Mucosa of stomach (tissue), 1 donor: Measurements from ENCODE around the gene ELOB.

ENCODE experiments used
- H3K27me3 ChIP-seq: one replicate; pipeline ENCODE4 v1.7.0; 2013; ENCODE audit warnings: mild to moderate bottlenecking, low read length; ENCODE audit not compliant: control insufficient read depth, insufficient read depth
- H3K36me3 ChIP-seq: one replicate; pipeline ENCODE4 v1.7.0; 2013; ENCODE audit warnings: low read length; ENCODE audit not compliant: control insufficient read depth, insufficient read depth
- H3K4me1 ChIP-seq: one replicate; pipeline ENCODE4 v1.7.0; 2013; ENCODE audit warnings: mild to moderate bottlenecking, low read length; ENCODE audit not compliant: control insufficient read depth, insufficient read depth
- H3K4me3 ChIP-seq: one replicate; pipeline ENCODE4 v1.7.0; 2013; ENCODE audit warnings: low read length
- H3K9ac ChIP-seq: one replicate; pipeline ENCODE4 v1.7.0; 2013; ENCODE audit warnings: mild to moderate bottlenecking, low read length, moderate library complexity
- H3K9me3 ChIP-seq: one replicate; pipeline ENCODE4 v1.7.0; 2013; ENCODE audit warnings: mild to moderate bottlenecking, low read length, moderate library complexity; ENCODE audit not compliant: control insufficient read depth
- donor health status: Pancreatic carcinoma.

The ELOB gene

DNA sequence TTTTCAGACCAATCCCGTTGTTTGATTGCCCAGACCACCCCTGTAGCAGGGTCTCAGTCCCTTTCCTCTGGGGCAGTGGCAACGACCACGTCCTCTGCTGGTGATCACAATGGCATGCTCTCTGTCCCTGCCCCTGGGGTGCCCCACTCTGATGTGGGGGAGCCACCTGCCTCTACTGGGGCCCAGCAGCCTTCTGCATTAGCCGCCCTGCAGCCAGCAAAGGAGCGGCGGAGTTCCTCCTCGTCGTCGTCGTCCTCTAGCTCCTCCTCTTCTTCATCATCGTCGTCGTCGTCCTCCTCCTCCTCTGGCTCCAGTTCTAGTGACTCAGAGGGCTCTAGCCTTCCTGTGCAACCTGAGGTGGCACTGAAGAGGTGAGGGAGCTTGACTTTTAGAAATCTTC is 9.2 kb downstream of the ELOB start:
- H3K4me3 ChIP-seq: no peak overlapping the region
- H3K9me3 ChIP-seq: no peaks in the 10 kb centered on the region
- H3K27me3 ChIP-seq: no peaks in the 10 kb centered on the region
- peaks cover 27% of the 10 kb centered on the region for H3K4me1 ChIP-seq
- H3K9ac ChIP-seq: no peak overlapping the region
- peaks cover 72% of the 10 kb centered on the region for H3K36me3 ChIP-seq

DNA sequence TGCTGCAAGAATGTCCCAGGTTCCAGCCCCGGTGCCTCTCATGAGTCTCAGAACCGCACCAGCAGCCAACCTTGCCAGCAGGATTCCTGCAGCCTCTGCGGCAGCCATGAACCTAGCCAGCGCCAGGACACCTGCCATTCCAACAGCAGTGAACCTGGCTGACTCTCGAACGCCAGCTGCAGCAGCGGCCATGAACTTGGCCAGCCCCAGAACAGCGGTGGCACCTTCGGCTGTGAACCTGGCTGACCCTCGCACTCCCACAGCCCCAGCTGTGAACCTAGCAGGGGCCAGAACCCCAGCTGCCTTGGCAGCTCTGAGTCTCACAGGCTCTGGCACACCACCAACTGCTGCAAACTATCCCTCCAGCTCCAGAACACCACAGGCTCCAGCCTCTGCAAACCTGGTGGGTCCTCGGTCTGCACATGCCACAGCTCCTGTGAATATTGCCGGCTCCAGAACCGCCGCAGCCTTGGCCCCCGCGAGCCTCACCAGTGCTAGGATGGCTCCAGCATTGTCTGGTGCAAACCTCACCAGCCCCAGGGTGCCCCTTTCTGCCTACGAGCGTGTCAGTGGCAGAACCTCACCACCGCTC is 9.8 kb downstream of the ELOB start:
- Histone ChIP-seq H3K4me1 (peaks cover 27% of the 10 kb centered on the region), H3K9ac (no peak overlapping the region), H3K4me3 (no peak overlapping the region), H3K9me3 (no peaks in the 10 kb centered on the region), H3K36me3 (peaks cover 79% of the 10 kb centered on the region), H3K27me3 (no peaks in the 10 kb centered on the region)

DNA sequence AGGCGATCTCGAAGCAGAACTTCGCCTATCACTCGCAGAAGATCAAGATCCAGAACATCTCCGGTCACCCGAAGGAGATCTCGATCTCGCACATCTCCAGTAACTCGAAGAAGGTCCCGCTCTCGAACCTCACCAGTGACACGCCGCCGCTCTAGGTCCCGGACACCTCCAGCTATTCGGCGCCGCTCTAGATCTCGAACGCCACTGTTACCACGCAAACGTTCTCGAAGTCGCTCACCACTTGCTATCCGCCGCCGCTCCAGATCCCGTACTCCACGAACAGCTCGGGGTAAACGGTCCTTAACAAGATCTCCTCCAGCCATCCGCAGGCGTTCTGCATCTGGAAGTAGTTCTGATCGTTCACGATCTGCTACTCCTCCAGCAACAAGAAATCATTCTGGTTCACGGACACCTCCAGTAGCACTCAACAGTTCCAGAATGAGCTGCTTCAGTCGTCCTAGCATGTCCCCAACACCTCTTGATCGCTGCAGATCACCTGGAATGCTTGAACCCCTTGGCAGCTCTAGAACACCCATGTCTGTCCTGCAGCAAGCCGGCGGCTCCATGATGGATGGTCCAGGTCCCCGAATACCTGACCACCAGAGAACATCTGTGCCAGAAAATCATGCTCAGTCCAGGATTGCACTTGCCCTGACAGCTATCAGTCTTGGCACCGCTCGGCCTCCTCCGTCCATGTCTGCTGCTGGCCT is 10.5 kb downstream of the ELOB start:
- Histone ChIP-seq H3K4me3 (no peak overlapping the region), H3K27me3 (no peaks in the 10 kb centered on the region), H3K4me1 (peaks cover 27% of the 10 kb centered on the region), H3K36me3 (peaks cover 79% of the 10 kb centered on the region), H3K9me3 (no peaks in the 10 kb centered on the region), H3K9ac (no peak overlapping the region)

DNA sequence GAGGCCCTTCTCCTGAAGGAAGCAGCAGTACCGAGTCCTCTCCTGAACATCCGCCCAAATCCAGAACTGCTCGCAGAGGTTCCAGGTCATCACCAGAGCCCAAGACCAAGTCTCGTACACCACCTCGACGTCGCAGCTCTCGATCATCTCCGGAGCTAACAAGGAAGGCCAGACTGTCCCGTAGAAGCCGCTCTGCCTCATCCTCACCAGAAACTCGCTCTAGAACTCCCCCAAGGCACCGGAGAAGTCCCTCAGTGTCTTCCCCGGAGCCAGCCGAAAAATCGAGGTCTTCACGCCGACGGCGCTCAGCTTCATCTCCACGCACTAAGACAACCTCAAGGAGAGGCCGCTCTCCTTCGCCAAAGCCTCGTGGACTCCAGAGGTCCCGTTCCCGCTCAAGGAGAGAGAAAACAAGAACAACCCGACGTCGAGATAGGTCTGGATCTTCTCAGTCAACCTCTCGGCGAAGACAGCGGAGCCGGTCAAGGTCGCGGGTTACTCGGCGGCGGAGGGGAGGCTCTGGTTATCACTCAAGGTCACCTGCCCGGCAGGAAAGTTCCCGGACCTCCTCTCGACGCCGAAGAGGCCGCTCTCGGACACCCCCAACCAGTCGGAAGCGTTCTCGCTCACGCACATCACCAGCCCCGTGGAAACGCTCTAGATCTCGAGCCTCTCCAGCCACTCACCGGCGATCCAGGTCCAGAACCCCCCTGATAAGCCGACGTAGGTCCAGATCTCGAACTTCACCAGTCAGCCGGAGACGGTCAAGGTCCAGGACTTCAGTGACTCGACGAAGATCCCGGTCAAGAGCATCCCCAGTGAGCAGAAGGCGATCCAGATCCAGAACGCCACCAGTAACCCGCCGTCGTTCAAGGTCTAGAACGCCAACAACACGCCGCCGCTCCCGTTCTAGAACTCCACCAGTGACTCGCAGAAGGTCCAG is 11.3 kb downstream of the ELOB start:
- Histone ChIP-seq H3K4me3 (no peak overlapping the region), H3K4me1 (peaks cover 26% of the 10 kb centered on the region), H3K36me3 (peaks cover 81% of the 10 kb centered on the region), H3K27me3 (no peaks in the 10 kb centered on the region), H3K9ac (no peak overlapping the region), H3K9me3 (no peaks in the 10 kb centered on the region)

DNA sequence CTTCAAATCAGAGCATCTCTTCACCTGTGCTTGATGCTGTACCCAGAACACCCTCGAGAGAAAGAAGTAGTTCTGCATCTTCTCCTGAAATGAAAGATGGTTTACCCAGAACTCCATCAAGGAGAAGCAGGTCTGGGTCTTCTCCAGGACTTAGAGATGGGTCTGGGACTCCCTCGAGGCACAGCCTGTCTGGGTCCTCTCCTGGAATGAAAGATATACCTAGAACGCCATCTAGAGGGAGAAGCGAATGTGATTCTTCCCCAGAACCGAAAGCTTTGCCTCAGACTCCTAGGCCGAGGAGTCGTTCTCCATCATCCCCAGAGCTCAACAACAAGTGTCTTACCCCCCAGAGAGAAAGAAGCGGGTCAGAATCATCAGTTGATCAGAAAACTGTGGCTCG is 12.4 kb downstream of the ELOB start:
- Histone ChIP-seq H3K27me3 (no peaks in the 10 kb centered on the region), H3K4me1 (peaks cover 15% of the 10 kb centered on the region), H3K9me3 (no peaks in the 10 kb centered on the region), H3K36me3 (peaks cover 83% of the 10 kb centered on the region), H3K4me3 (no peak overlapping the region), H3K9ac (no peak overlapping the region)

DNA sequence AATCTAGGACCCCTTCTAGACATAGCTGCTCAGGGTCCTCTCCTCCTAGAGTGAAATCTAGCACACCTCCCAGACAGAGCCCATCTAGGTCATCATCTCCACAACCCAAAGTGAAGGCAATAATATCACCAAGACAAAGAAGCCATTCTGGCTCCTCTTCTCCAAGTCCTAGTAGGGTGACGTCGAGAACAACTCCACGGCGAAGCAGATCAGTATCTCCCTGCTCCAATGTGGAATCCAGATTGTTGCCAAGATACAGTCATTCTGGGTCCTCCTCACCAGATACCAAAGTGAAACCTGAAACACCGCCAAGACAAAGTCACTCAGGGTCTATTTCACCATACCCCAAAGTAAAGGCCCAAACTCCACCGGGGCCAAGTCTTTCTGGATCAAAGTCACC is 13.9 kb downstream of the ELOB start:
- no peak overlapping the region for H3K4me3 ChIP-seq
- peaks cover 82% of the 10 kb centered on the region for H3K36me3 ChIP-seq
- peaks cover under 1% of the 10 kb centered on the region for H3K4me1 ChIP-seq
- no peaks in the 10 kb centered on the region for H3K27me3 ChIP-seq
- no peak overlapping the region for H3K9ac ChIP-seq
- H3K9me3 ChIP-seq: no peaks in the 10 kb centered on the region

DNA sequence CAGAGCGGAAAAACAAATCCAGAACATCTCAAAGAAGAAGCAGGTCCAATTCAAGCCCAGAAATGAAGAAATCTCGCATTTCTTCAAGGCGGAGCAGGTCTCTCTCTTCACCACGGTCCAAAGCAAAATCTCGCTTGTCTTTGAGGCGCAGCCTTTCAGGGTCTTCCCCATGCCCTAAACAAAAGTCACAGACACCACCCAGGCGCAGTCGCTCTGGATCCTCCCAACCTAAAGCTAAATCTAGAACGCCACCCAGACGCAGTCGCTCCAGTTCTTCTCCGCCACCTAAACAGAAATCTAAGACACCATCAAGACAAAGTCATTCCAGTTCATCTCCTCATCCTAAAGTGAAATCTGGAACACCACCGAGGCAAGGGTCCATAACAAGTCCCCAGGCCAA is 14.4 kb downstream of the ELOB start:
- H3K27me3 ChIP-seq: no peaks in the 10 kb centered on the region
- H3K36me3 ChIP-seq: peaks cover 78% of the 10 kb centered on the region
- no peaks in the 10 kb centered on the region for H3K9me3 ChIP-seq
- H3K4me3 ChIP-seq: no peak overlapping the region
- no peaks in the 10 kb centered on the region for H3K4me1 ChIP-seq
- H3K9ac ChIP-seq: no peak overlapping the region

DNA sequence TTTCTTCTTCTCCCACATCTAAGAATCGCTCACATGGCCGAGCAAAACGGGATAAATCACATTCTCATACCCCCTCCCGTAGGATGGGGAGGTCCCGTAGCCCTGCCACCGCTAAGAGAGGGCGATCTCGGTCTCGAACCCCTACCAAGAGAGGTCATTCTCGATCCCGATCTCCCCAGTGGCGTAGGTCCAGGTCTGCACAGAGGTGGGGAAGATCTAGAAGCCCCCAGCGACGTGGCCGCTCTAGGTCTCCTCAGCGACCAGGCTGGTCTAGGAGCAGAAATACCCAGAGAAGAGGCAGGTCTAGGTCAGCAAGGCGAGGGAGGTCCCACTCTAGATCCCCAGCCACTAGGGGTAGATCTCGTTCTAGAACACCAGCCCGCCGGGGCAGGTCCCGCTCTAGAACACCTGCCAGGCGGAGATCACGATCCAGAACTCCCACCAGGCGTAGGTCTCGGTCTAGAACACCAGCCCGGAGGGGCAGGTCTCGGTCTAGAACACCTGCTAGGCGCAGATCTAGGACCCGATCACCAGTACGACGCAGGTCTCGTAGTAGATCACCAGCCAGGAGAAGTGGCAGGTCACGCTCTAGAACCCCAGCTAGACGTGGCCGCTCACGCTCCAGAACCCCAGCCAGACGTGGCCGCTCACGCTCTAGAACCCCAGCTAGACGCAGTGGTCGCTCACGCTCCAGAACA is 15.0 kb downstream of the ELOB start:
- Histone ChIP-seq H3K9me3 (no peaks in the 10 kb centered on the region), H3K27me3 (no peaks in the 10 kb centered on the region), H3K4me1 (no peaks in the 10 kb centered on the region), H3K4me3 (no peak overlapping the region), H3K9ac (no peak overlapping the region), H3K36me3 (peaks cover 72% of the 10 kb centered on the region)

DNA sequence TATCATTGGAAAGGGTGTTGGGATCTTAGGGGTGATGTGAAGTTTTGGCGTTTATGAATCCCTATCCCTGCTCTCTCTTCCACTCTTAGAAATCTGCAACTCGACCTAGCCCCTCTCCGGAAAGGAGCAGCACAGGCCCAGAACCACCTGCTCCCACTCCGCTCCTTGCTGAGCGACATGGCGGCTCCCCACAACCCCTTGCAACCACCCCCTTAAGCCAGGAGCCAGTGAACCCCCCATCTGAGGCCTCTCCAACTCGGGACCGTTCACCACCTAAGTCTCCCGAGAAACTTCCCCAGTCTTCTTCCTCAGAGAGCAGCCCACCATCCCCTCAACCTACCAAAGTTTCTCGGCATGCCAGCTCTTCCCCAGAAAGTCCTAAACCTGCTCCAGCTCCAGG is 15.6 kb downstream of the ELOB start:
- H3K27me3 ChIP-seq: no peaks in the 10 kb centered on the region
- H3K36me3 ChIP-seq: peaks cover 67% of the 10 kb centered on the region
- H3K9me3 ChIP-seq: no peaks in the 10 kb centered on the region
- H3K4me3 ChIP-seq: no peak overlapping the region
- H3K9ac ChIP-seq: no peak overlapping the region
- H3K4me1 ChIP-seq: no peaks in the 10 kb centered on the region

DNA sequence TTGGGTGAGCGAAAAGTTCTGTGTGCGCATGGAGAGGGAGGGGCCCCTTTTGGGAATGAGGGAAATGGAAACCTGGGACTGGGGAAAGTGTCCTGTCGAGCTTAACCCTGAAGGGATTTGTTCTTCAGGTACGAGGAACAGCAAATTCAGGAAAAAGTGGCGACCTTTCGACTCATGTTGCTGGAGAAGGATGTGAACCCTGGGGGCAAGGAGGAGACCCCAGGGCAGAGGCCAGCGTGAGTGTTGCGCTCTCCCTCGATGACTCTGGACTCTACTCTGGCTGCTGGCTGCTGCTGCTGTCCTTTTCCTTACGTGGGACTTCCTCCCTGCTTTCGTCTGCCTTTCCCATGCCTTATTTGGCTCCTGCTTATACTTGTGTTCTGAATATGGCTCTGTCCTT is 19.7 kb downstream of the ELOB start:
- Histone ChIP-seq H3K9ac (no peak overlapping the region), H3K27me3 (no peaks in the 10 kb centered on the region), H3K4me3 (no peak overlapping the region), H3K36me3 (peaks cover 36% of the 10 kb centered on the region), H3K4me1 (peaks cover 16% of the 10 kb centered on the region), H3K9me3 (no peaks in the 10 kb centered on the region)

DNA sequence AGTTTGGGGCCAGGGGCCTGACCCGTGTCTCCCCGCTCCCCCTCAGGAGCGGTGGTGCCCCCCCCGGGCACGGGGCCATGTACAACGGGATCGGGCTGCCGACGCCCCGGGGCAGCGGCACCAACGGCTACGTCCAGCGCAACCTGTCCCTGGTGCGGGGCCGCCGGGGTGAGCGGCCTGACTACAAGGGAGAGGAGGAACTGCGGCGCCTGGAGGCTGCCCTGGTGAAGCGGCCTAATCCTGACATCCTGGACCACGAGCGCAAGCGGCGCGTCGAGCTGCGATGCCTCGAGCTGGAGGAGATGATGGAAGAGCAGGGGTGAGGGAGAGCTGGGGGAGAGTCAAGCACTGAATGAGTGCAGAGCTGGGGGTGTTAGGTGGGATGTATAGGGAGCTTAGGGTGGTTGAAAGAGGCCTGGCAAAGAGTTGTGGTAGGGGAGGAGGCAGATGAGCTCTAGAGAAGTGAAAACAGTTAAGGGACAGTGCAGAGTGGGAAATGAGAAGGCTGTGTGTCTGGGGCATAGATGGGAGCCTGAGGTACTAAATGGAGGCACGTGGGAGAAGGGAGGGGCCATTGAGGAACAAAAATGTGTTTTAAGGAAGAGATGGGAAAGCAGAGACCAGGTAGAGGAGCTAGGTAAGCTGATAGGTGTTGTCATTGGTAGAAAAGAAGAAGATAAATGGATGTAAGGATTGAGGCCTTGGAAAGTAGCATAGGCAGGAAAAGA is 20.6 kb downstream of the ELOB start:
- H3K27me3 ChIP-seq: no peaks in the 10 kb centered on the region
- H3K9me3 ChIP-seq: no peaks in the 10 kb centered on the region
- H3K9ac ChIP-seq: no peak overlapping the region
- peaks cover 23% of the 10 kb centered on the region for H3K4me1 ChIP-seq
- H3K4me3 ChIP-seq: no peak overlapping the region
- peaks cover 27% of the 10 kb centered on the region for H3K36me3 ChIP-seq
